Caco-2 (cell line): Measurements from ENCODE around the gene TRPC4AP. TPM values are rescaled to one million over a fixed set of nuclear protein-coding genes. Genes with fewer than 3 reads are reported as not detected.

Experiments
- BruUV-seq: library from RNA; stranded (reverse); fragments of 400-500 nt; replicated peaks from 2 replicates; lab custom pipeline; 2021; lab: Mats Ljungman, UMichigan
- CTCF ChIA-PET: fragments of 300-600 bp; sonication (Branson Sonifier 250); formaldehyde crosslinking; loops from one replicate; lab custom pipeline; 2022; ENCODE audit warnings: antibody characterized with exemption; lab: Charles Lee
- POLR2A ChIA-PET: fragments of 300-600 bp; sonication (Branson Sonifier 250); formaldehyde crosslinking; loops from one replicate; lab custom pipeline; 2022; ENCODE audit warnings: antibody characterized with exemption; lab: Charles Lee
- DNase-seq, 2 experiments: peaks; one replicate each; pipeline versions ENCODE4 v3.0.0 to v3.0.0-alpha.2; 2020 to 2022
- H3K27me3 ChIP-seq: replicated peaks from 2 replicates; pipeline ENCODE4 v1.6.0; 2011; ENCODE audit warnings: low read length; ENCODE audit not compliant: control insufficient read depth, insufficient read depth
- H3K36me3 ChIP-seq: 2 replicates; pipeline ENCODE4 v1.5.1; 2011; ENCODE audit warnings: low read length; ENCODE audit not compliant: control insufficient read depth, insufficient read depth
- H3K4me1 ChIP-seq: fragments of 250-450 bp; sonication (Bioruptor Pico); 2 replicates; pipeline ENCODE4 v1.5.1; 2020; ENCODE audit warnings: mild to moderate bottlenecking
- H3K4me3 ChIP-seq: 2 replicates; pipeline ENCODE4 v1.5.1; 2011; ENCODE audit warnings: low read depth, mild to moderate bottlenecking, control low read depth, low read length
- H3K9me3 ChIP-seq: fragments of 250-450 bp; sonication (Bioruptor Pico); 2 replicates; pipeline ENCODE4 v1.5.1; 2020; ENCODE audit warnings: mild to moderate bottlenecking, moderate library complexity
- H3K27ac Mint-ChIP-seq: one replicate; pipeline ENCODE4 v1.8.0; 2022; ENCODE audit warnings: mixed read lengths; ENCODE audit not compliant: unreplicated experiment
- H3K27me3 Mint-ChIP-seq: one replicate; pipeline ENCODE4 v1.8.0; 2022; ENCODE audit warnings: mixed read lengths; ENCODE audit not compliant: insufficient read depth, unreplicated experiment
- H3K36me3 Mint-ChIP-seq: one replicate; pipeline ENCODE4 v1.8.0; 2022; ENCODE audit warnings: mild to moderate bottlenecking, mixed read lengths; ENCODE audit not compliant: insufficient read depth, unreplicated experiment
- H3K4me1 Mint-ChIP-seq: one replicate; pipeline ENCODE4 v1.8.0; 2022; ENCODE audit warnings: low read depth, mixed read lengths; ENCODE audit not compliant: unreplicated experiment
- H3K4me3 Mint-ChIP-seq: one replicate; pipeline ENCODE4 v1.8.0; 2022; ENCODE audit warnings: mild to moderate bottlenecking, moderate library complexity, mixed read lengths; ENCODE audit not compliant: unreplicated experiment
- H3K9me3 Mint-ChIP-seq: one replicate; pipeline ENCODE4 v1.8.0; 2022; ENCODE audit warnings: mixed read lengths; ENCODE audit not compliant: unreplicated experiment
- CTCF ChIP-seq, 2 experiments: fragments of 200-600 bp in 1 of 2; IDR thresholded peaks; 1 replicate in 1 of 2; 2 replicates in 1 of 2; pipeline versions ENCODE4 v1.5.1 to v1.8.0; 2011 to 2022; ENCODE audit warnings: antibody characterized with exemption in 1 of 2, control low read depth in 1 of 2, inconsistent platforms in 1 of 2, low read depth in 1 of 2, low read length in 1 of 2, mild to moderate bottlenecking in 1 of 2, moderate library complexity in 1 of 2; ENCODE audit not compliant: insufficient read depth in 1 of 2, severe bottlenecking in 1 of 2, unreplicated experiment in 1 of 2
- intact Hi-C: fragments of 100-400 bp; cut with micrococcal nuclease; formaldehyde crosslinking; loops from one replicate; pipeline ENCODE4 v1.10.0; 2022; ENCODE audit not compliant: unreplicated experiment
- total RNA-seq: library from RNA; stranded (reverse); gene quantifications from 2 replicates; pipeline ENCODE4 v1.2.3, GENCODE V29; 2022

The TRPC4AP gene
- total RNA-seq, 1 experiment from 2014 or later: 144 TPM

- peaks cover 9% of the 10 kb centered on the region for H3K36me3 ChIP-seq
- BruUV-seq: no TSS peak
These were observed 75.3 kb downstream of the TRPC4AP start for GRCh38 chr20:35017099-35017835.

GRCh38 chr20:35015863-35016193 is 76.8 kb downstream of the TRPC4AP start:
- Histone ChIP-seq H3K4me3 (no peak overlapping the region), H3K27me3 (no peaks in the 10 kb centered on the region), H3K9me3 (no peaks in the 10 kb centered on the region), H3K4me1 (no peaks in the 10 kb centered on the region), H3K36me3 (peaks cover 6% of the 10 kb centered on the region)
- BruUV-seq: no TSS peak
- no peak for DNase-seq
- Mint-ChIP-seq H3K27me3 (no peaks in the 10 kb centered on the region), H3K4me1 (no peaks in the 10 kb centered on the region), H3K27ac (no peak overlapping the region), H3K4me3 (no peak overlapping the region), H3K9me3 (no peaks in the 10 kb centered on the region), H3K36me3 (peaks cover 72% of the 10 kb centered on the region)
- intact Hi-C loops: no loop called here
- ChIA-PET POLR2A (no interaction called here), CTCF (interaction anchor here (0.6 kb wide), 1 partner anchor 147 kb away, joined by 3 read pairs; no protein-coding TSS in a partner anchor)
- TF ChIP-seq CTCF (IDR thresholded peaks at IDR 0.05; ENCODE audit: insufficient read depth in 1 of 2, low read depth in 1 of 2, low read length in 1 of 2, severe bottlenecking in 1 of 2, unreplicated experiment in 1 of 2): no peak

More at GRCh38 chr20:35017099-35017835, 75.3 kb downstream of the TRPC4AP start:
- POLR2A ChIA-PET: no interaction called here
- H3K4me3 ChIP-seq: no peak overlapping the region
- H3K9me3 ChIP-seq: no peaks in the 10 kb centered on the region
- no peaks in the 10 kb centered on the region for H3K4me1 ChIP-seq
- Mint-ChIP-seq H3K4me1 (no peaks in the 10 kb centered on the region), H3K4me3 (no peak overlapping the region), H3K27ac (peak overlapping the region; percentile 17), H3K9me3 (no peaks in the 10 kb centered on the region), H3K27me3 (no peaks in the 10 kb centered on the region), H3K36me3 (peaks cover 72% of the 10 kb centered on the region)
- no peak for TF ChIP-seq CTCF (IDR thresholded peaks at IDR 0.05; ENCODE audit: insufficient read depth in 1 of 2, low read depth in 1 of 2, low read length in 1 of 2, severe bottlenecking in 1 of 2, unreplicated experiment in 1 of 2)
- DNase-seq: no peak
- intact Hi-C loops: no loop called here
- CTCF ChIA-PET: interaction anchor here (1.2 kb wide), 1 partner anchor 143 kb away, joined by 4 read pairs; no protein-coding TSS in a partner anchor
- no peaks in the 10 kb centered on the region for H3K27me3 ChIP-seq

- no peak for DNase-seq
- H3K9me3 Mint-ChIP-seq: no peaks in the 10 kb centered on the region
- Histone ChIP-seq H3K4me1 (no peaks in the 10 kb centered on the region), H3K27me3 (no peaks in the 10 kb centered on the region), H3K4me3 (no peak overlapping the region), H3K36me3 (peaks cover 10% of the 10 kb centered on the region), H3K9me3 (no peaks in the 10 kb centered on the region)
- BruUV-seq: no TSS peak
- no peak for TF ChIP-seq CTCF (IDR thresholded peaks at IDR 0.05; ENCODE audit: insufficient read depth in 1 of 2, low read depth in 1 of 2, low read length in 1 of 2, severe bottlenecking in 1 of 2, unreplicated experiment in 1 of 2)
- no peaks in the 10 kb centered on the region for H3K27me3 Mint-ChIP-seq
- H3K36me3 Mint-ChIP-seq: peaks cover 79% of the 10 kb centered on the region
- H3K4me3 Mint-ChIP-seq: no peak overlapping the region
- no peaks in the 10 kb centered on the region for H3K4me1 Mint-ChIP-seq
- intact Hi-C loops: no loop called here
- ChIA-PET CTCF (no interaction called here), POLR2A (no interaction called here)
- H3K27ac Mint-ChIP-seq: no peak overlapping the region
These were observed 78.1 kb downstream of the TRPC4AP start for GRCh38 chr20:35014537-35014936.
